Measurements from ENCODE around the gene KIAA0232.

- TF ChIP-seq CTCF (IDR thresholded peaks at IDR 0.05) = no peak
- no peak for TF ChIP-seq POLR2AphosphoS5 (IDR thresholded peaks at IDR 0.05)
Observed at GRCh38 chr4:6859543-6859942, 77.0 kb downstream of the KIAA0232 start.

All from gastroesophageal sphincter (tissue), 3 donors.